ENCODE measurements around the gene MUCL3.
"Not testable (repeated sequence)": the region's sequence is repeated elsewhere in the genome, so short reads cannot be mapped to it uniquely, and the experiment has no call there.

MUCL3 gene

GRCh38 chr6:30983439-30983838 is 42.7 kb downstream of the MUCL3 start, which contains the start of gene MUC21:
MUC21 (plus strand) TSS chr6:30983718; CDS start chr6:30983959, 241 bp downstream.
- DNase-seq (ENCODE audit: low read depth in 2 of 2): no peak

- no peak for DNase-seq (ENCODE audit: low read depth in 2 of 2)
These were observed 44.7 kb downstream of the MUCL3 start for GRCh38 chr6:30985490-30985889.

GRCh38 chr6:30987304-30987703 is 46.5 kb downstream of the MUCL3 start:
- DNase-seq (ENCODE audit: low read depth in 2 of 2): no peak

- DNase-seq (ENCODE audit: low read depth in 2 of 2): no peak
These were observed 47.5 kb downstream of the MUCL3 start for GRCh38 chr6:30988209-30988825.

GRCh38 chr6:30990422-30991086 is 49.8 kb downstream of the MUCL3 start:
- no peak for DNase-seq (ENCODE audit: low read depth in 2 of 2)

GRCh38 chr6:30991891-30992290 is 51.1 kb downstream of the MUCL3 start:
- no peak for DNase-seq (ENCODE audit: low read depth in 2 of 2)

GRCh38 chr6:30997301-30997700 is 56.5 kb downstream of the MUCL3 start:
- DNase-seq (ENCODE audit: low read depth in 2 of 2): no peak

GRCh38 chr6:30998785-30999184 is 58.0 kb downstream of the MUCL3 start:
- DNase-seq (ENCODE audit: low read depth in 2 of 2): no peak

GRCh38 chr6:31000067-31000860 is 59.5 kb downstream of the MUCL3 start:
- not testable (repeated sequence) for DNase-seq (ENCODE audit: low read depth in 2 of 2)

GRCh38 chr6:31001281-31001888 is 60.6 kb downstream of the MUCL3 start:
- DNase-seq (ENCODE audit: low read depth in 2 of 2): no peak

GRCh38 chr6:31002471-31002870 is 61.7 kb downstream of the MUCL3 start:
- DNase-seq (ENCODE audit: low read depth in 2 of 2): no peak
